Measurements from ENCODE around the gene NKD1.

Gene NKD1, protein sequence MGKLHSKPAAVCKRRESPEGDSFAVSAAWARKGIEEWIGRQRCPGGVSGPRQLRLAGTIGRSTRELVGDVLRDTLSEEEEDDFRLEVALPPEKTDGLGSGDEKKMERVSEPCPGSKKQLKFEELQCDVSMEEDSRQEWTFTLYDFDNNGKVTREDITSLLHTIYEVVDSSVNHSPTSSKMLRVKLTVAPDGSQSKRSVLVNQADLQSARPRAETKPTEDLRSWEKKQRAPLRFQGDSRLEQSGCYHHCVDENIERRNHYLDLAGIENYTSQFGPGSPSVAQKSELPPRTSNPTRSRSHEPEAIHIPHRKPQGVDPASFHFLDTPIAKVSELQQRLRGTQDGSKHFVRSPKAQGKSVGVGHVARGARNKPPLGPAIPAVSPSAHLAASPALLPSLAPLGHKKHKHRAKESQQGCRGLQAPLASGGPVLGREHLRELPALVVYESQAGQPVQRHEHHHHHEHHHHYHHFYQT

GRCh38 chr16:50548125-50548908, at the start of gene NKD1:
TSS of gene NKD1 (plus strand) at chr16:50548396. CDS start at chr16:50548554, 158 bp downstream.
- DNase-seq (ENCODE audit: extremely low read depth, low read depth) = no peak
- no peak for TF ChIP-seq CTCF (IDR thresholded peaks at IDR 0.05; ENCODE audit: low read depth, low read length)

DNA sequence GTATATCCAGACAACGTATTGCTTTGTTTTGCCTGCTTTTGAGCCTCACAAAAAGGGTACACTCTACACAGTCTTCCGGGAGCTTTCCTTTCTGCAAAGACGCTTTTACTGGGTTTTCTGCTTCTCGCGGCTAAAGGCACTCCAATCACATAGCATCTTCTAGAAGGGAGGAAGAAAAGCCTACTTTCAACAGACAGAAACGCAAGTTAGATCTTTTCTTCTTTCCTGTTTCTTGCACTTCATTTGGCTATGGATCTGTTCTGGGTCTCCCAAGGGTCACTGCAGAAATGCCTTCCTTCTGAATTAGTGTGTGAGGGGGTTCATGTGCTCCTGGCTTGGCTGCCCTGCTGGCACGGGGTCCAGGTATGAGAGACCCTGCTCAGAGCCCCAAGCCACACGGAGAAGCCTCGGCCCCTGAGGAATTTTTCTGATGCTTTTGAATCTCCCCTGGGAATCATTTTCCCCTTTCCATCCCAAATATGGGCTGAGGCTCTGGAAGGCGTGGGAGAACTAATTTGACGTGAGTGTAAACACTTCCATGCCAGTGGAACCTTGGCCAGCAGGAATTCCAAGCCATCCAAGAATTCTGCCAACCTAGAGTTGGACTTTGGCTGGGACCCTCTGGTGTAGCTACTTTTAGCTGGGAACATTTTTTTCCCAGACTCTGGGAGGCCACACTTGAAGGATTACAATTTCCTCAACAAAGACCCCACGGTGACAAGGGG, 49.6 kb upstream of the NKD1 start:
- DNase-seq (ENCODE audit: extremely low read depth, low read depth) = no peak
- no peak for TF ChIP-seq CTCF (IDR thresholded peaks at IDR 0.05; ENCODE audit: low read depth, low read length)

DNA sequence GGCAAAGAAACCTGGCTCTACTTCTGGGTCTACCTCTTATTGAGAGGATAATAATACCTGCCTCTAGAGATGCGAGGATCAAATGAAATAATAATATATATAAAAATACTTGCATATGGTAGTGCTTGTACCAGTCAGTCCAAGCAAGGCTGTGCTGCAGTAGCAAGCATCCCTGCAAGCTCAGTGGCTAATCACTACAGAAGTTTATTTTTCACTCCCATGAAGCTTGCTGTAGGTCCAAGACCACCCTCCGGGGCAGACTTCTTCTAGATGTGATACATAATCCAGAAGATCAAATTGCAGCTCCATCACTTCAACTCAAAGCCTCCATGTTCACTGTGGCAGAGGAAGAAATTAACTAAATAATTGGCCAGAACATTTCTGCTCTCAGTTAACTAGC, 48.9 kb upstream of the NKD1 start:
- no peak for DNase-seq (ENCODE audit: extremely low read depth, low read depth)
- TF ChIP-seq CTCF (IDR thresholded peaks at IDR 0.05; ENCODE audit: low read depth, low read length) = no peak

DNA sequence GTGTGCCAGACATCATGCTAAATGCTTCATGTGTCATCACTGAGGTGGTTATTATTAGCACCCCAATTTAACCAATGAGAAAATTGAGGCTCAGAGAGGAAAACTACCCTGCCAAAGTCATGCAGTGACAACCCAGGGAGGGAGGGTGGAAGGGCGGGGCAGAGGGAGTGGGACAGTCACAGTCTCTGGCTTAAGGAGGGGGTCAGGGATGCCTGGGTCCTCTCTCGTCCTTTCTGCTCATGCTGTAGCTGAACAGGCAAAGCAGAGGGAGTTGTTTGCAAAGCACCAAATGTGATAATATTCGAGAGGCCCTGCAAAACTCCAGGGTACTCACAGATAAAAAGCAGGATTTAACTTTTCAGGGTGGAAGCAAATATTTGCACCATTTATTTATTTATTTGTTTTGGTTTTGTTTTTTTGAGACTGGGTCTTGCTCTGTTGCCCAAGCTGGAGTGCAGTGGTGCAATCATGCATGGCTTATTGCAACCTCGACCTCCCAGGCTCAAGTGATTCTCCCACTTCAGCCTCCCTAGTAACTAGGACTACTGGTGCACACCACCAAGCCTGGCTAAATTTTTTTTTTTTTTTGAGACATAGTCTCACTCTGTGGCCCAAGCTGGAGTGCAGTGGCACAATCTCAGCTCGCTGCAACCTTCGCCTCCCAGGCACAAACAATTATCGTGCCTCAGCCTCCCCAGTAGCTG, 47.9 kb upstream of the NKD1 start:
- DNase-seq (ENCODE audit: extremely low read depth, low read depth) = no peak
- no peak for TF ChIP-seq CTCF (IDR thresholded peaks at IDR 0.05; ENCODE audit: low read depth, low read length)

DNA sequence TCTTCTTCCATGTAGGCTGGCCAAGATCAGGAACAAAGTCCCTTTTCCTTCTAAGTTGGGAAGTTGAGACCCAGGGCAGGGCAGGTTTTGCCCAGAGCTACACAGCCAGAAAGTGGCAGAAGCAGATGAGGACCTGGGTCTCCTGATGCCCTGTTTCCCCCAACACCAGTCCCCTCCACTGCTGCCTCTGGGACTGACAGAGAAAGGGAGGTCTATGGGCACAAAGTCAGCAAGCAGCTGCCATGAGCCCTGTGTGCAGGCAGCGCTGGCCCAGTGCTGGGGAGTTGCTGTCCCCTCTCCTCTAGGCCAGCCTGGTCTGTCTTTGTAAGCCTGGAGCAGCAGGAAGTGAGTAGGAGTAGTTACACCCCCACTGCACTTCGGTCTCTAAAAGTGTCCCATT, 46.9 kb upstream of the NKD1 start:
- no peak for DNase-seq (ENCODE audit: extremely low read depth, low read depth)
- TF ChIP-seq CTCF (IDR thresholded peaks at IDR 0.05; ENCODE audit: low read depth, low read length) = no peak

GRCh38 chr16:50501986-50502615, 46.1 kb upstream of the NKD1 start:
- DNase-seq (ENCODE audit: extremely low read depth, low read depth) = no peak
- no peak for TF ChIP-seq CTCF (IDR thresholded peaks at IDR 0.05; ENCODE audit: low read depth, low read length)
